Stimulated activated CD8-positive, alpha-beta memory T cell treated with anti-CD3 and anti-CD28 coated beads, Interleukin-15, amount 100 ng/mL, for 24 hours (primary cell): ENCODE measurements around the gene UBASH3B.
"Not testable (repeated sequence)": the region's sequence is repeated elsewhere in the genome, so short reads cannot be mapped to it uniquely, and the experiment has no call there.

ENCODE experiments used
- DNase-seq: peaks from one replicate; pipeline ENCODE4 v3.0.0-alpha.2; 2020; ENCODE audit warnings: low read depth

UBASH3B gene

GRCh38 chr11:122852796-122853160, 197.3 kb downstream of the UBASH3B start:
- no peak for DNase-seq

- no peak for DNase-seq
Observed at GRCh38 chr11:122853261-122853660, 197.7 kb downstream of the UBASH3B start.

DNA sequence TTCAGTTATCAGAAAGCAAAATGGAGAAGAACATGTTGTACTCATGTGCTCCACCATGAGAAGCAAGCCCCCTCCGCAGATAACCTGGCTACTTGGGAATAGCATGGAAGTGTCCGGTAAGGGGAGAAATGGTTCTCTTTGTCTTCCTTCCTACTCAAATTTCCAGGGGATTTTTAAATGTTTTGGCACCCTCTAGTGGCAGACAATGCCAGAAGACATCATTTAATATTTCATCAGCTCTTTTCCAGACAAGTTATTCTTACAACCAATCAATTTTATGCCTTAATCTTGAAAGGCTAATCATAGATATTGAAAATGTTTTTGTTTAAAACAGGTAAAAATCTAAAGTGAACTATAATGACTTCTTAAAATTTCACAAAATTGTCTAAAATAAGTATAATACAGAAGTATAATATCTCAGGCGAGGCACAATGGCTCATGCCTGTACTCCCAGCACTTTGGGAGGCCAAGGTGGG, 198.5 kb downstream of the UBASH3B start:
- no peak for DNase-seq

GRCh38 chr11:122861631-122862030, 206.1 kb downstream of the UBASH3B start:
- DNase-seq, result no peak

- no peak for DNase-seq
Observed at GRCh38 chr11:122862091-122862490, 206.6 kb downstream of the UBASH3B start.

GRCh38 chr11:122863154-122863553, 207.6 kb downstream of the UBASH3B start:
- not testable (repeated sequence) for DNase-seq

- no peak for DNase-seq
Observed at GRCh38 chr11:122863704-122864326, 208.3 kb downstream of the UBASH3B start.
